ENCODE measurements around the gene CTDNEP1.

Gene CTDNEP1

DNA sequence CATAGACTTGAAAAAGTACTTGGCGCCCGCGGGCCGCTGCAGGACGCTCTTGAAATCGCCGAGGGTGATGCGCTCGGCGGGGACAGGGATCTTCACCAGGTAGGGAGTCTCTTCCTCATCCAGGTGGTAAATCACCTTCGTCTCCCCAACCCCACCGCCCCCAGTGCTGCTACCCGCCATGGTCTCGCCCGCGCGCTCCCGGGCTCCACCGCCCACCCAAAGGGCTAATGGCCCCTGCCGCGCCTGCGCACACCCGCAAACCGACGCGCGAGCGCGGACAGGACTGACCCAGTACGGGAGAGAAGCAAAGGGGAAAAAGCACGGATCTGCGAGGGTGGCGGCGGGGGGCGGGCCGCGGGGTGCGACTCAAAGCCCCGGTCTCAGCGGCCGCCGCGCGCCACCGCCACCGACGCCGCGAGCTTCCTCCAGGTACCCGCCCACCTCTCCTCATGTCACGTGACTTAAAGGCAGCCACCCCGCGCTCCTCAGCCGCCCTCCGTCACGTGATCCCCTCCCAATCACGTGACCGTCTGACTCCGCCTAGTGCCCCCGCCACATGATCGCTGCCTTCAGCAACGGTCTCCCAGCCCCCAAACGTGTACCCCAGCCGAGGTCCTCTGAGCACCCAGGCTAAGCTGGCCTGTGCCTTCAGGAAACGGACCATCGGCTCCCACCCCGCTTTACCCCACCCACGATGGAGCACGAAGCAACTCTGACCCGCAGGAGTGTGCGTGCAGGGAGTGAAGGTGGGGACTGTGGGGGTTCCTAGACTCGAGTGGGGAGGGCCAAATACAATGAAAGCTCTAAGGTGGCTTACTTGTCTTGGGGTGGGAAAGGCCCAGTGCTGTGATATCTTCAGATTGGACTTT, 17.2 kb downstream of the CTDNEP1 start, which contains the start of gene DVL2:
DVL2 (minus strand) TSS at position 435 of the 869 bp plus-strand sequence; CDS start at position 180, 255 bp downstream.
- ChIA-PET POLR2A (interaction anchor here (1.0 kb wide), 2 partner anchors 8 to 25 kb away, joined by 3 read pairs; partner anchors contain the start of gene GABARAP), CTCF (interaction anchor here (4.4 kb wide), 1 partner anchor 13 kb away, joined by 26 read pairs; the partner anchor contains the start of genes ACADVL and DLG4)
- TF ChIP-seq, protein P1, sequence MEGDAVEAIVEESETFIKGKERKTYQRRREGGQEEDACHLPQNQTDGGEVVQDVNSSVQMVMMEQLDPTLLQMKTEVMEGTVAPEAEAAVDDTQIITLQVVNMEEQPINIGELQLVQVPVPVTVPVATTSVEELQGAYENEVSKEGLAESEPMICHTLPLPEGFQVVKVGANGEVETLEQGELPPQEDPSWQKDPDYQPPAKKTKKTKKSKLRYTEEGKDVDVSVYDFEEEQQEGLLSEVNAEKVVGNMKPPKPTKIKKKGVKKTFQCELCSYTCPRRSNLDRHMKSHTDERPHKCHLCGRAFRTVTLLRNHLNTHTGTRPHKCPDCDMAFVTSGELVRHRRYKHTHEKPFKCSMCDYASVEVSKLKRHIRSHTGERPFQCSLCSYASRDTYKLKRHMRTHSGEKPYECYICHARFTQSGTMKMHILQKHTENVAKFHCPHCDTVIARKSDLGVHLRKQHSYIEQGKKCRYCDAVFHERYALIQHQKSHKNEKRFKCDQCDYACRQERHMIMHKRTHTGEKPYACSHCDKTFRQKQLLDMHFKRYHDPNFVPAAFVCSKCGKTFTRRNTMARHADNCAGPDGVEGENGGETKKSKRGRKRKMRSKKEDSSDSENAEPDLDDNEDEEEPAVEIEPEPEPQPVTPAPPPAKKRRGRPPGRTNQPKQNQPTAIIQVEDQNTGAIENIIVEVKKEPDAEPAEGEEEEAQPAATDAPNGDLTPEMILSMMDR (IDR thresholded peaks at IDR 0.05; ENCODE audit: control extremely low read depth, extremely low read depth, low read depth, missing control alignments), result no peak
- DNase-seq (ENCODE audit: extremely low spot score), result peak; percentile 96

DNA sequence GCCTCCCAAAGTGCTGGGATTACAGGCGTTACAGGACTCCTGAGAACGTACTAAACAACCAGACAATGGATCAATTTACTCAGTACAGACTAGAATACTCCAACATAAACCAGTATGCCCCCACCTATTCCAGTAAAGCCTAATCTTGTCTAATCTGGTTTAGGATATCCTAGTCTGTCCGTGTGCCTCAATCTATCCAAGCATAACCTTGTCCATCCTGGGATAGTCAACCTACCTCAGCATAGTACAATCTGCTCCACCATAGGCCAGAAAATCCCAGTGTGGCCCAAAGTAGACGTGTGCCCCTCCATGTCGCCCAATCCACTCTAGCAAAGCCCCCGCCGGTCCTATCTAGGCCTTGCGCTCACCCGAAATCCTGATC, 17.8 kb downstream of the CTDNEP1 start:
- DNase-seq (ENCODE audit: extremely low spot score), result no peak
- ChIA-PET POLR2A (interaction anchor here (1.0 kb wide), 1 partner anchor 9 kb away, joined by 3 read pairs; the partner anchor contains the start of gene GABARAP), CTCF (interaction anchor here (4.4 kb wide), 1 partner anchor 13 kb away, joined by 26 read pairs; the partner anchor contains the start of genes ACADVL and DLG4)
- TF ChIP-seq, protein P1 (IDR thresholded peaks at IDR 0.05; ENCODE audit: control extremely low read depth, extremely low read depth, low read depth, missing control alignments), result no peak

DNA sequence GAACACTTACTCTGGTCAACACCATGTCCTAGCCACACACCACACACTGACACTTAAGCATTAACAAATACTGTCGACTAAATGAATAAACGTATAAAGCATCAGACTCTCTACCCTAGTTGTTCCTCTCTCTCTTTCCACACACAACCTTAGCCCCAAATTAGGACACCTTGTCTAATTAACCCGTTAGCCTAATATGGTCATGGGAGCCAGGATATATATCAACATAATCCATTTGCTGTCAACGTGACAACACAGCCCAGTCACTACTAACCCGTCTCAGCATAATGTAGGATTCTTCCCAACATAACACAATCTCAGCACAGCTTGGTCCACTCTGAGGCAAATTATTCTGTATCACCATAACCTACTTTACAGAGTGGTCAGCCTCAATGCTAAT, 19.4 kb downstream of the CTDNEP1 start:
- ChIA-PET CTCF (interaction anchor here (0.9 to 1.6 kb wide), 2 partner anchors 10 to 11 kb away, joined by 3 to 4 read pairs; no protein-coding TSS in a partner anchor), POLR2A (interaction anchor here (0.6 kb wide), 2 partner anchors 11 to 220 kb away, joined by 5 read pairs; no protein-coding TSS in a partner anchor)

DNA sequence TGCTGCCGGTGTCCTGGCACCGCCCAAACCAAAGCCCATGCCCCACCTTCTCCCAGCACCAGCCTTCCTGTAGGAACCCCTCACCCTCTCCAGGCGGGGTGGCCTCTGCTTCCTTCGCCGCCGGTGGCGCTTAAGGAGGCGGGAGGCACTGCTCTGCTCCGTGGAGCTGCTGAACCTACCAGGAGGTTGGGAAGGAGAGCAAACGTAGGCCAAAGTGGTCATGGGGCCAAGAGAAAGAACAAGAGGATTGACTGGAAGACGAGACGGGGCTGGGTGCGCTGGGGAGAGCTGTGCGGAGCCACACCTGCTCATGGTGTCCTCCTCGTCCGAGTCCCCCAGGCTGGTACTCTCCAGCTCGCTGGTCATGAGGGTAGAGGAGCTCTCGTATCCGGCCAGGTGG, 22.0 kb downstream of the CTDNEP1 start:
- POLR2A ChIA-PET, result interaction anchor here (1.3 kb wide), 1 partner anchor 9 kb away, joined by 4 read pairs; no protein-coding TSS in a partner anchor
- TF ChIP-seq, protein P1 (IDR thresholded peaks at IDR 0.05; ENCODE audit: control extremely low read depth, extremely low read depth, low read depth, missing control alignments), result no peak
- no peak for DNase-seq (ENCODE audit: extremely low spot score)
- CTCF ChIA-PET, result interaction anchor here (2.0 kb wide), 1 partner anchor 10 kb away, joined by 4 read pairs; the partner anchor contains the start of genes ACADVL and DLG4

More for the DNA sequence above, 19.4 kb downstream of the CTDNEP1 start:
- TF ChIP-seq, protein P1 (IDR thresholded peaks at IDR 0.05; ENCODE audit: control extremely low read depth, extremely low read depth, low read depth, missing control alignments), result no peak
- no peak for DNase-seq (ENCODE audit: extremely low spot score)

DNA sequence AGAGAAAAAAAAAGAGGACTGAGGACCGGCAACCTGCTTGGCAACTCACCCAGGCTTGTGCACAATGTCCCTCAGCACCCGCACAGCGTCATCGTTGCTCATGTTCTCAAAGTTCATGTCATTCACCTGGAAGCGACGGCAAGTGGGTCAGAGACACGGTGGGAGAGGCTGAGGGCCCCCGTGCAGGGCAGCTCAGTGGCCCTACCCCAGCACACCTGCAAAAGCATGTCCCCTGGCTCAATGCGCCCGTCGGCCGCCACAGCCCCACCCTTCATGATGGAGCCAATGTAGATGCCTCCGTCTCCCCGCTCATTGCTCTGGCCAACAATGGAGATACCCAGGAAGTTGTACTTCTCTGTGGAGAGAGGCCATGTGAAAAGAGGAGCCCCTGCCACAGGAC, 22.6 kb downstream of the CTDNEP1 start:
- CTCF ChIA-PET, result interaction anchor here (2.0 kb wide), 1 partner anchor 9 kb away, joined by 4 read pairs; the partner anchor contains the start of genes ACADVL and DLG4
- POLR2A ChIA-PET, result interaction anchor here (1.3 kb wide), 1 partner anchor 8 kb away, joined by 4 read pairs; no protein-coding TSS in a partner anchor
- no peak for DNase-seq (ENCODE audit: extremely low spot score)
- TF ChIP-seq, protein P1 (IDR thresholded peaks at IDR 0.05; ENCODE audit: control extremely low read depth, extremely low read depth, low read depth, missing control alignments), result no peak
